HUES6 (cell line): Measurements from ENCODE around the gene ZC3H7A.

Experiments used
- H3K27ac ChIP-seq: 2 replicates; pipeline ENCODE4 v1.7.0; 2013; ENCODE audit warnings: low read depth, mild to moderate bottlenecking, low read length, inconsistent platforms
- H3K27me3 ChIP-seq: 2 replicates; pipeline ENCODE4 v1.6.1; 2013; ENCODE audit warnings: low read length; ENCODE audit not compliant: control insufficient read depth, insufficient read depth
- H3K36me3 ChIP-seq: 2 replicates; pipeline ENCODE4 v1.6.1; 2013; ENCODE audit warnings: low read length; ENCODE audit not compliant: control insufficient read depth, insufficient read depth
- H3K4me1 ChIP-seq: 2 replicates; pipeline ENCODE4 v1.6.1; 2013; ENCODE audit warnings: low read length; ENCODE audit not compliant: control insufficient read depth, insufficient read depth
- H3K4me3 ChIP-seq: 2 replicates; pipeline ENCODE4 v1.5.1; 2013; ENCODE audit warnings: low read depth, low read length
- H3K9ac ChIP-seq: one replicate; pipeline ENCODE4 v1.6.1; 2013; ENCODE audit warnings: mild to moderate bottlenecking, low read length
- H3K9me3 ChIP-seq: 2 replicates; pipeline ENCODE4 v1.6.1; 2013; ENCODE audit warnings: low read depth, low read length; ENCODE audit not compliant: control insufficient read depth, insufficient read depth

The ZC3H7A gene

DNA sequence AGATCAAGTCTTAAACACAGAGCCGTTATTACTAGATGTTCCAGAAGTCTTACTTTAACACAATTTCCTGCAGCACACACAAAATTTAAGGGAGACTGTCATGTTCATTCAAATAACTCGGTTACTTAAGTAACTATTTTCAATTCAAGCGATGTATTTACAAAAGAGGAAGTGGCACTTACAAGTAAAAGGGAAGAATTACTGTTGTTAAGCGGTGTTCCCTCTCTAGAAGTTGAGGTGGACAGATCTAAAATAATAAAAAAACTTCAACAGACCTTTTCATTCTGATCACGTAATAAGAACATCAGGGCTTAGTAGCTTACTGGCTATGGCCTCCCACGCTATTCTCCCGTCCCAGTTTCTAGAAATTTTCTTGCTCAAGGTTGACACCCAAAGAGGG is 28.2 kb downstream of the ZC3H7A start:
- H3K4me3 ChIP-seq = no peak overlapping the region
- H3K27ac ChIP-seq = no peak overlapping the region
- no peaks in the 10 kb centered on the region for H3K4me1 ChIP-seq
- no peaks in the 10 kb centered on the region for H3K9me3 ChIP-seq
- no peaks in the 10 kb centered on the region for H3K27me3 ChIP-seq
- peaks cover 87% of the 10 kb centered on the region for H3K36me3 ChIP-seq
- no peak overlapping the region for H3K9ac ChIP-seq

DNA sequence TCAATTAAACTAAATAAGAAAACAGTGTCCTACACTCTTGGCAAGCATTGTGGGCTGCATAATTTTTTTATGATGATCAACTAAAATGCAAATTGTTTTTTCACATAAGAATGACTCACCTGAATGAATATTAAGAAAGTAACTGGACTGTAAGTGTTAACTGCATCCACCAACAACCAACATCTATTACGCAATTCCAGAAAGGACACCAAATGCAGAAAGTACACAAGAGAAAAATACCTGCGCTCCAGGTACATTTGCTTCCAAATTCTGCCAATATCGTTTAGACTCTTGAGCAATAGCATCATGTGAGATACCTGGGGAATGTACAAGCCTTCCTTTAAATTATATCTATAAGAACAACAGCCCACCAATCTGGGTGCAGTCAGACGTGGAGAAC is 34.6 kb downstream of the ZC3H7A start:
- Histone ChIP-seq H3K4me1 (no peaks in the 10 kb centered on the region), H3K9me3 (no peaks in the 10 kb centered on the region), H3K4me3 (no peak overlapping the region), H3K36me3 (peaks cover 91% of the 10 kb centered on the region), H3K9ac (no peak overlapping the region), H3K27ac (no peak overlapping the region), H3K27me3 (no peaks in the 10 kb centered on the region)

DNA sequence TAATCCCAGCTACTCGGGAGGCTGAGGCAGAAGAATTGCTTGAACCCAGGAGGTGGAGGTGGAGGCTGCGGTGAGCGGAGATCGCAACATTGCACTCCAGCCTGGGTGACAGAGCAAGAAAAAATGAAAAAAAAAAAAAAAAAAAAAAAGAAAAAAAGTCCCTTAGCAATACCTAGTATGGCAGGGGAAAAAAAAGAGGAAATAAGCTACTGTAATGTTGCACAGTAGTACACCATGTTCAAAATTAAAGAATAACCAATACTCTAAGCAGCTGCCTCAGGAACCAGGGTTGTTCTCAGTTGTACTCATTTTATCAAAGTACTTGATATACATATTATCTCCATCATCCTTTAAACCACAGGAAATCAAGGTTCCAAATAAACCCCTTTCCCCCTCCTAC is 37.1 kb downstream of the ZC3H7A start:
- Histone ChIP-seq H3K4me3 (no peak overlapping the region), H3K4me1 (no peaks in the 10 kb centered on the region), H3K36me3 (peaks cover 90% of the 10 kb centered on the region), H3K27ac (no peak overlapping the region), H3K9me3 (no peaks in the 10 kb centered on the region), H3K27me3 (no peaks in the 10 kb centered on the region), H3K9ac (no peak overlapping the region)

DNA sequence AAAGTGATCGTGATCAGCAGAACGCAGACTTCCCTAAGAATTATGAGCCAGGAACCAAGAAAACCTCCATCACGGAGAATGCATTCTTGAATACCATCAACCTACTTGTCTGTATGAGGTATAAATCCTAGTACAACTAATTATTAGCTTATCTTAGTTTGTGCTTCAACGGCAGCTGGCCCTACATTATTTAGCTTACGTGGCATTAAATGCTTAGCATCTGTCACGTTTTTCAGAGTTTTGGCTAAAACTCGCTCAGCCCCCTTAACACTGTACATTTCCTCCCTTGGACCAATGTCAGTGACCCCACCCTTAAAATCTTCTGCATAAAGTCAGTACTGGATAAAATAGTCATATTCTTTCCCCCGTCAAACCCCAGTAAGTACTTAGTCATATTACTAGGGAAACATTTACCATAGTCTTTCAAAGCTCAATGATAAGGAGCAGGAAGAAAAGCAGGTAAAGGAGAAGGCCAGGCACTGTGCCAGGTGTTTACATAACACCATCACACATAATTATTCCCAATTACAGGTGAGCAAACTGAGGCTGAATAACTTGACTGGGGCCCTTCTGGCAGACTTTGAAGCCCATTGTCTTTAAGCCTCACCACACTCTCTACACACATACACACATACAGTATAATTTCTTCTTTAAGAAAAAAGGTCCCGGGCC is 37.8 kb downstream of the ZC3H7A start:
- Histone ChIP-seq H3K4me3 (no peak overlapping the region), H3K4me1 (no peaks in the 10 kb centered on the region), H3K27me3 (no peaks in the 10 kb centered on the region), H3K27ac (no peak overlapping the region), H3K9ac (no peak overlapping the region), H3K36me3 (peaks cover 86% of the 10 kb centered on the region), H3K9me3 (no peaks in the 10 kb centered on the region)

DNA sequence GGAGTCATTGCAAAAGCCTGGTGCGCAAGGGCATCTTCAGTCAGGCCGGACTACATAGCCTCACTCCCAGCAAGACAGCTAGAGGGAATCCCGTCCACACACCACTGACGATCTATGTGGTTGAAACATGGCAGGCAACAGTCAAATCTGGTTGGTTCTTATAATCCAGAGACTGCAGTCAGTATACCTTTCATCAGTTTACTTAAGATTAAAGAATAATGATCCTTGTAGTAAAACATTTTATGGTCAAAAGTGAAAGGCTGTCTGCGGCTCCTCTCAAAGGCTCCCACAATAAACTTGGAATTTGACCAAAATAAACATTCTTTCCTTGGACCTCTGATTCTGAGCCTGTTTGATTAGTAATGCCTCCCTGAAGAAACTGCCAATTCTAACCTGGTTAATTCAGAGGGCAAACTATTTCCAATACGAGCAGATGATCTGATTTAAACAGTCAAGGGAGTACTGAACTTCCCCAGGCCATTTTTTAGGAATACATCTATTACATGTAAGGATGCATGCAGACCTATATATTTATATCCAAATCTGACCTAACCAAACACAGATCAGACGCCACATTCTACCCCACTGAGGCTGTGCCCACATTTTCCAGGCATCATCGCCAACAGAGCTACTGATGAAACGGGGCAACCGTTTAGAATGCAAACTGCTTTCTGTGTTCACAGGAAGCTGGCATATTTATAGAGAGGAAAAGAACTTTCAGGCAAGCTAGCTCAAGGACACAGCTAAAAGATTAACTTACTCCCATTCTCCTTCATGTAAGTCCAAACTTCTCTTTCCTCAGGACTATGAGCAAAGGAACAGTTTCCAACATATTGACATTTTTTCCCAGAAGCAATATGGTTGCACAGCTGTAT is 39.1 kb downstream of the ZC3H7A start:
- Histone ChIP-seq H3K4me3 (no peak overlapping the region), H3K36me3 (peaks cover 90% of the 10 kb centered on the region), H3K4me1 (no peaks in the 10 kb centered on the region), H3K27me3 (no peaks in the 10 kb centered on the region), H3K9me3 (no peaks in the 10 kb centered on the region), H3K9ac (no peak overlapping the region), H3K27ac (no peak overlapping the region)

DNA sequence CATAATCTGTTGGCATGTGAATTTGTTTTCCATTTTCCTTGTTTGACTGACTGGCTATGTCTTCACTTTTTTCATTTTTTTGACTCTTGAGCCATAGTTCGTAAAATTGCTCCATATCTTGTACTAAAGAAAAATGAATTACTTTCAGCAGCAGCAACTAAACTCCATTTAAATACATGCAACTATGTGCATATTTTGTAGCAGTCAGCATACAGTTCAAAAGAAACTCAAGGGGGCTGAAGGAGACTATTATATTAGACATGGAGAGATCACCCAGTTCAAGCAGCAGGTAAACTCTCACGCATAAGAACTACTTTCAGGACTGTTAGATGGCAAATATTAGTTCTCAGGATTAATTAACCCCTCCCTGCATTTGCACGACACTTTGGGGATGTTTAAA is 40.8 kb downstream of the ZC3H7A start:
- no peak overlapping the region for H3K9ac ChIP-seq
- peaks cover 90% of the 10 kb centered on the region for H3K36me3 ChIP-seq
- H3K9me3 ChIP-seq = no peaks in the 10 kb centered on the region
- H3K4me3 ChIP-seq = no peak overlapping the region
- H3K4me1 ChIP-seq = no peaks in the 10 kb centered on the region
- no peaks in the 10 kb centered on the region for H3K27me3 ChIP-seq
- H3K27ac ChIP-seq = no peak overlapping the region

DNA sequence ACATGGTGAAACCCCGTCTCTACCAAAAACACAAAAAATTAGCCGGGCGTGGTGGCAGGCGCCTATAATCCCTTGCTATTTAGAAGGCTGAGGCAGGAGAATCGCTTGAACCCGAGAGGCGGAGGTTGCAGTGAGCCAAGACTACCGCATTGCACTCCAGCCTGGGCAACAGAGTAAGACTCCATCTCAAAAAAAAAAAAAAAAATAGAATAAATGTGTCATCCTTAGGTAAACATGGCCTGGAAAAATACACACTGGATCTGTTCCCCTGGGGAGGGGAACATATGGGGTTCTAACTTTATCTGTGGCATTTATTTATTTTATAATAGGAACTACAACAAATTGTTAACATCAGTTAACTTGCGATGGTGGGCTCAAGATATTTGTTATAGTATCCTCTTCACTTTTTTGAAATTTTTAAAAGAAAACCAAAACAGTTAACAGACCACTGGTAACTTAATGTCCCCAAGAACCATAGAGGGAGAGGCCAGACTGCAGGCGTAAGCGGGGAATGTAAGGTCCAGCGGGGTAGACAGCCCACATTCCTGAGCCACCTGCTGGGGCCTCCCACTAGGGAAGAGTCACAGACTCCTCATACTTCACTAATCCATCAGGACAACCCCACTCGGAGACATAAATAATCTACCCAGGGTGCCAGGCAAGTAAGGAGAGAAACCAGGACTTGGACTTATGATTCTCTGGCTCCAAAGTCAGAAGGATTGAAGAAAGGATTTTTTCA is 41.9 kb downstream of the ZC3H7A start:
- Histone ChIP-seq H3K9me3 (no peaks in the 10 kb centered on the region), H3K27me3 (no peaks in the 10 kb centered on the region), H3K27ac (no peak overlapping the region), H3K4me3 (no peak overlapping the region), H3K4me1 (no peaks in the 10 kb centered on the region), H3K36me3 (peaks cover 90% of the 10 kb centered on the region), H3K9ac (no peak overlapping the region)

DNA sequence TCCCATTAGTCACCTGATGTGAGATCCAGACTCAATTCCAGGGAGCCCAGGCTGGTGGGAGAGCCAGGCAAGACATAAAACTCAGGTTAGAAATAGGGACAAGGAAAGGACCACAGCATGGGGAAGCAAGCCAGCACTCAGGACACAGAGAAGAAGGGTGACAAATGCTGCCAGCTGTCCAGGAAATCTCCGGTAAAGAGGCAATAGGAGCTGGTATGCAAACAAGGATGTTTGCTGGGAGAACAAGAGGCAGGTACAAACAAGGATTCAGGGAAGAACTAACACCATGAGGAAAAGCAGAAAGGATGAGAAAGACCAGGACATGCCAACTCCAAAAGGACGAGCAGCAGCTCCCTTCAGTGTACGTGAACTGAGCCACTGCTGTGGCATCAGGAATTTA is 44.2 kb downstream of the ZC3H7A start:
- no peak overlapping the region for H3K9ac ChIP-seq
- H3K27me3 ChIP-seq = no peaks in the 10 kb centered on the region
- H3K4me3 ChIP-seq = no peak overlapping the region
- peaks cover 5% of the 10 kb centered on the region; the same call in 1 of the 2 replicates for H3K4me1 ChIP-seq
- no peaks in the 10 kb centered on the region for H3K9me3 ChIP-seq
- no peak overlapping the region for H3K27ac ChIP-seq
- H3K36me3 ChIP-seq = peaks cover 77% of the 10 kb centered on the region

DNA sequence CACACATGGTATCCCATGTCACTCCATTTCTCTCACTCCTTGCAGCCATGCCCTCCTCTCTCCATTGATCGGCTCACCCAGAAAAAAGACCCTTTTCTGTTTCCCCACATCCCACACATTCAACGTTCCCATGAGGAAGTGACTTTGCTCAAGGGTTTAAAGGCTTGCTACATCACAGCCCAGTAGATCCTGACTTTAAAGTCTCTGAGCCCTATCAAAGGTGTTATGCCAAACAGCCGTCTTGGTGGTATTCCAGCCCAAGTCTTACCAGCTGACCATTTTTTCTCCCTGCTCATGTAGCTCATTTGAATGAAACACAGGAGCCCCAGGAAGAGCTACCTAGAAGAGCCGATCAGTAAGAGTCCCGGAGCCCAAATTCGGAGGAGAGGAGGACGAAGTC is 47.0 kb downstream of the ZC3H7A start:
- Histone ChIP-seq H3K36me3 (peaks cover 51% of the 10 kb centered on the region), H3K9me3 (no peaks in the 10 kb centered on the region), H3K27me3 (no peaks in the 10 kb centered on the region), H3K4me3 (no peak overlapping the region), H3K4me1 (peaks cover 5% of the 10 kb centered on the region; the same call in 1 of the 2 replicates), H3K27ac (no peak overlapping the region), H3K9ac (no peak overlapping the region)

DNA sequence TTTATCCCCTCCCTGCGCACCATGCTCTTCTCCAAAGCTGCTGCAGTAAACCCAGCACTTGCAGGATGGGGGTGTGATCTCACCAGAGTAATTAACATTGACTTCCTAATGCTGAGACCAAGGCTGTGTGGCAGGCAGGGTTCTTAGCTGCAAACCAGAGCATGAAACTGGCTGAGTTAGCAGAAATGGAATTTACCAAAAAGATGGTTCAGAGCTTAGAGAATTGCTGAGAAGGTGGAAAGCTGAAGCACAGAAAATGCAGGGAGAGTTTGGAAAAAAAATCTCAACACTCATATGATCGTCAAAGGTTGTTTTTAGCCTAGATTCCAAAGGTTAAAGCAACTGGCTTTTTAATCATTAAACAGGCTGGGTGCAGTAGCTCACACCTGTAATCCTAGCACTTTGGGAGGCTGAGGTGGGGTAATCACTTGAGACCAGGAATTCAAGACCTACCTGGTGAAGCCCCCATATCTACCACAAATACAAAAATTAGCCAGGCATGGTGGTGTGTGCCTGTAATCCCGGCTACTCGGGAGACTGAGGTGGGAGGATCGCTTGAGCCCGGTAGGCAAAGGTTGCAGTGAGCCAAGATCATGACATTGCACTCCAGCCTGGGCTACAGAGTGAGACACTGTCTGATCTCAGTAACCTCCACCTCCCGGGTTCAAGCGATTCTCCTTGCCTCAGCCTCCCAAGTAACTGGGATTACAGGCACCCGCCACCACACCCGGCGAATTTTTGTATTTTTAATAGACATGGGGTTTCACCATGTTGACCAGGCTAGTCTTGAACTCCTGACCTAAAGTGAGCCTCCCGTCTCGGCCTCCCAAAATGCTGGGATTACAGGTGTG is 48.4 kb downstream of the ZC3H7A start:
- H3K9me3 ChIP-seq = no peaks in the 10 kb centered on the region
- H3K4me1 ChIP-seq = peaks cover 5% of the 10 kb centered on the region; the same call in 1 of the 2 replicates
- peaks cover 42% of the 10 kb centered on the region for H3K36me3 ChIP-seq
- no peak overlapping the region for H3K27ac ChIP-seq
- no peaks in the 10 kb centered on the region for H3K27me3 ChIP-seq
- H3K4me3 ChIP-seq = no peak overlapping the region
- no peak overlapping the region for H3K9ac ChIP-seq
